ENCODE measurements around the gene PRRG2. TPM values are rescaled to one million over a fixed set of nuclear protein-coding genes. Genes with fewer than 3 reads are reported as not detected.

PRRG2 gene
- total and polyA plus RNA-seq, 2 of the 13 experiments (the other 11 are each of a cell fraction or from before 2014, with no cell fraction given) = 0.66 to 0.82 TPM

- TF ChIP-seq HNRNPK (IDR thresholded peaks at IDR 0.05; ENCODE audit: low read depth, low read length, poor library complexity, severe bottlenecking) = no peak
- TF ChIP-seq ZNF138 (CRISPR knock-in tag; IDR thresholded peaks at IDR 0.05; ENCODE audit: low read depth) = no peak
- TF ChIP-seq HOXA5 (CRISPR knock-in tag; IDR thresholded peaks at IDR 0.05) = no peak
- TF ChIP-seq SSRP1 (CRISPR knock-in tag; IDR thresholded peaks at IDR 0.05) = no peak
- TF ChIP-seq ZSCAN20 (CRISPR knock-in tag; IDR thresholded peaks at IDR 0.05; ENCODE audit: borderline replicate concordance) = no peak
- no peak for TF ChIP-seq ZKSCAN1 (IDR thresholded peaks at IDR 0.05; ENCODE audit: low read length)
- TF ChIP-seq MIER3 (CRISPR knock-in tag; IDR thresholded peaks at IDR 0.05; ENCODE audit: borderline replicate concordance) = no peak
- no peak for TF ChIP-seq ZNF383 (CRISPR knock-in tag; IDR thresholded peaks at IDR 0.05; ENCODE audit: borderline replicate concordance)
Observed at GRCh38 chr19:49588365-49589122, 7.4 kb downstream of the PRRG2 start (continued).

GRCh38 chr19:49589502-49589905 is 8.4 kb downstream of the PRRG2 start:
- in situ Hi-C loops (cut with HindIII; ENCODE audit: extremely low pct_ligation_motif_present, low pct_unique_long_range_greater_than_20kb) (no loop called here), intact Hi-C loops (cut with micrococcal nuclease; ENCODE audit: unreplicated experiment) (no loop called here)
- 8% methylated on average over 5 of the region's 5 CpGs for WGBS (ENCODE audit: low lambda C conversion rate)
- H3K4me1 ChIP-seq (ENCODE audit: insufficient read depth, low read length) = peaks cover 34% of the 10 kb centered on the region
- H3K36me3 ChIP-seq (replicated peaks in 1 of 2; ENCODE audit: control insufficient read depth in 1 of 2, insufficient read depth in 2 of 2, low read length in 2 of 2) = peaks cover 0 to 10% of the 10 kb centered on the region in 2 experiments; a peak in 3 of 5 replicates
- POLR2A ChIA-PET = interaction anchor here (1.0 to 4.2 kb wide), 9 partner anchors 9 to 101 kb away, joined by 4 to 58 read pairs (median 5); partner anchors contain the start of genes FCGRT, NOSIP, PRMT1 and PRRG2
- ATAC-seq (no peak; the same call in none of the 3 replicates), DNase-seq (ENCODE audit: low spot score) (no peak), FAIRE-seq (no peak)
- peak overlapping the region; percentile 80 for H2AFZ ChIP-seq (ENCODE audit: low read length)
- no peaks in the 10 kb centered on the region for H3K9me3 ChIP-seq (ENCODE audit: low read length)
- no peaks in the 10 kb centered on the region; a peak in 1 of 5 replicates for H3K27me3 ChIP-seq (ENCODE audit: control insufficient read depth in 1 of 2, insufficient read depth in 2 of 2, low read length in 2 of 2)
- H3K4me3 ChIP-seq (replicated peaks in 1 of 3; ENCODE audit: insufficient read depth in 1 of 3, low read depth in 2 of 3, low read length in 3 of 3) = peak overlapping the region in 1 of 3 experiments; percentile 62; a peak in 2 of 6 replicates
- H3K4me2 ChIP-seq (ENCODE audit: low read depth, low read length) = peak overlapping the region; percentile 87
- H3K27ac ChIP-seq (ENCODE audit: extremely low read length, insufficient read depth, low read length) = peak overlapping the region; percentile 49
- CTCF ChIA-PET (ENCODE audit: low intra/inter-chr PET ratio, low total read pairs) = no interaction called here
- BruUV-seq (replicated peaks) = no TSS peak
- H3K79me2 ChIP-seq (ENCODE audit: insufficient read depth, low read length) = peaks cover 15% of the 10 kb centered on the region
- TF ChIP-seq MAZ (IDR thresholded peaks at IDR 0.05; ENCODE audit: borderline replicate concordance, low read depth, low read length) (no peak), MAZ (CRISPR knock-in tag; IDR thresholded peaks at IDR 0.05; ENCODE audit: low read depth) (peak; percentile 7; the same call in 1 of the 2 replicates), ZNF292 (CRISPR knock-in tag; IDR thresholded peaks at IDR 0.05; ENCODE audit: borderline replicate concordance, low read depth) (0 out of 2 replicates have a peak, but pooled peaks have one; percentile 23), ZNF510 (CRISPR knock-in tag; IDR thresholded peaks at IDR 0.05; ENCODE audit: low read depth) (0 out of 2 replicates have a peak, but pooled peaks have one; percentile 1), ZNF770 (CRISPR knock-in tag; IDR thresholded peaks at IDR 0.05) (peak; percentile 84), GZF1 (CRISPR knock-in tag; IDR thresholded peaks at IDR 0.05) (no peak), HMG20B (CRISPR knock-in tag; conservative IDR thresholded peaks at IDR 0.05) (no peak), MBNL3 (CRISPR knock-in tag; conservative IDR thresholded peaks at IDR 0.05) (no peak)
- H4K20me1 ChIP-seq (ENCODE audit: insufficient read depth, low read length) = 0 out of 2 replicates have a peak, but pooled peaks cover 5% of the 10 kb centered on the region
- H3K9ac ChIP-seq (ENCODE audit: insufficient read depth, low read depth, low read length) = 0 out of 2 replicates have a peak overlapping the region, but pooled peaks have one; percentile 49

Measured in HepG2 (cell line).